GM19328 (cell line): ENCODE results near the gene CNTN5.

Experiments used
- ATAC-seq: cut with Tn5 transposase; IDR thresholded peaks from one replicate; pipeline ENCODE4 v1.9.1; 2021; ENCODE audit warnings: mild to moderate bottlenecking, moderate library complexity; ENCODE audit not compliant: unreplicated experiment

CNTN5 gene

GRCh38 chr11:99887481-99887880 lies 866.7 kb downstream of the CNTN5 start:
- ATAC-seq, result no peak

- ATAC-seq, result no peak
Observed at GRCh38 chr11:99893811-99894210, 873.1 kb downstream of the CNTN5 start.

GRCh38 chr11:99901175-99901574 lies 880.4 kb downstream of the CNTN5 start:
- ATAC-seq, result no peak

GRCh38 chr11:99911116-99911515 lies 890.4 kb downstream of the CNTN5 start:
- ATAC-seq, result no peak

- ATAC-seq, result no peak
Observed at GRCh38 chr11:99916078-99916477, 895.3 kb downstream of the CNTN5 start.

GRCh38 chr11:99918761-99919160 lies 898.0 kb downstream of the CNTN5 start:
- no peak for ATAC-seq

- no peak for ATAC-seq
Observed at GRCh38 chr11:99920956-99921355, 900.2 kb downstream of the CNTN5 start.

GRCh38 chr11:99925968-99926367 lies 905.2 kb downstream of the CNTN5 start:
- ATAC-seq, result no peak

GRCh38 chr11:99932684-99933083 lies 911.9 kb downstream of the CNTN5 start:
- ATAC-seq, result no peak

GRCh38 chr11:99934008-99934407 lies 913.3 kb downstream of the CNTN5 start:
- no peak for ATAC-seq

GRCh38 chr11:99937330-99937729 lies 916.6 kb downstream of the CNTN5 start:
- no peak for ATAC-seq

- no peak for ATAC-seq
Observed at GRCh38 chr11:99952816-99953215, 932.1 kb downstream of the CNTN5 start.

- no peak for ATAC-seq
Observed at GRCh38 chr11:99960536-99960935, 939.8 kb downstream of the CNTN5 start.

- no peak for ATAC-seq
Observed at GRCh38 chr11:99968336-99968735, 947.6 kb downstream of the CNTN5 start.

GRCh38 chr11:99973993-99974392 lies 953.2 kb downstream of the CNTN5 start:
- ATAC-seq, result no peak

GRCh38 chr11:99979042-99979441 lies 958.3 kb downstream of the CNTN5 start:
- ATAC-seq, result no peak

- ATAC-seq, result no peak
Observed at GRCh38 chr11:99987821-99988470, 967.2 kb downstream of the CNTN5 start.

GRCh38 chr11:99988471-99988837 lies 967.7 kb downstream of the CNTN5 start:
- ATAC-seq, result no peak

GRCh38 chr11:100003985-100004384 lies 983.2 kb downstream of the CNTN5 start:
- ATAC-seq, result no peak

- ATAC-seq, result no peak
Observed at GRCh38 chr11:100004541-100004940, 983.8 kb downstream of the CNTN5 start.

GRCh38 chr11:100008417-100008816 lies 987.7 kb downstream of the CNTN5 start:
- no peak for ATAC-seq

GRCh38 chr11:100009728-100010127 lies 989.0 kb downstream of the CNTN5 start:
- no peak for ATAC-seq

GRCh38 chr11:100010393-100010792 lies 989.6 kb downstream of the CNTN5 start:
- no peak for ATAC-seq
